ENCODE results near the gene TCEA2. TPM values are rescaled to one million over a fixed set of nuclear protein-coding genes. Genes with fewer than 3 reads are reported as not detected.

Gene TCEA2
- total and polyA plus RNA-seq, 2 of the 13 experiments (the other 11 are each of a cell fraction or from before 2014, with no cell fraction given): 28.1 to 33.7 TPM

GRCh38 chr20:64055893-64056638 lies 6.9 kb upstream of the TCEA2 start (continued):
- TF ChIP-seq, protein P1, sequence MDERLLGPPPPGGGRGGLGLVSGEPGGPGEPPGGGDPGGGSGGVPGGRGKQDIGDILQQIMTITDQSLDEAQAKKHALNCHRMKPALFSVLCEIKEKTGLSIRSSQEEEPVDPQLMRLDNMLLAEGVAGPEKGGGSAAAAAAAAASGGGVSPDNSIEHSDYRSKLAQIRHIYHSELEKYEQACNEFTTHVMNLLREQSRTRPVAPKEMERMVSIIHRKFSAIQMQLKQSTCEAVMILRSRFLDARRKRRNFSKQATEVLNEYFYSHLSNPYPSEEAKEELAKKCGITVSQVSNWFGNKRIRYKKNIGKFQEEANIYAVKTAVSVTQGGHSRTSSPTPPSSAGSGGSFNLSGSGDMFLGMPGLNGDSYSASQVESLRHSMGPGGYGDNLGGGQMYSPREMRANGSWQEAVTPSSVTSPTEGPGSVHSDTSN (CRISPR knock-in tag; IDR thresholded peaks at IDR 0.05): no peak
- TF ChIP-seq MAF1 (CRISPR knock-in tag; IDR thresholded peaks at IDR 0.05; ENCODE audit: borderline replicate concordance) (no peak; the same call in 1 of the 2 replicates), ZNF670 (CRISPR knock-in tag; IDR thresholded peaks at IDR 0.05; ENCODE audit: borderline replicate concordance) (no peak), ZNF382 (CRISPR knock-in tag; IDR thresholded peaks at IDR 0.05; ENCODE audit: borderline replicate concordance) (no peak), RARG (CRISPR knock-in tag; IDR thresholded peaks at IDR 0.05; ENCODE audit: low read depth) (no peak), TCF7L2 (IDR thresholded peaks at IDR 0.05; ENCODE audit: low read depth, low read length) (no peak), AHDC1 (CRISPR knock-in tag; IDR thresholded peaks at IDR 0.05; ENCODE audit: borderline replicate concordance) (no peak), TOE1 (CRISPR knock-in tag; IDR thresholded peaks at IDR 0.05) (0 out of 2 replicates have a peak, but pooled peaks have one; percentile 49), MAFG (CRISPR knock-in tag; IDR thresholded peaks at IDR 0.05) (no peak), ZSCAN30 (CRISPR knock-in tag; IDR thresholded peaks at IDR 0.05) (peak; percentile 47; the same call in 1 of the 2 replicates), ZFP36 (IDR thresholded peaks at IDR 0.05; ENCODE audit: borderline replicate concordance, low read depth, low read length, partially characterized antibody) (no peak)
- TF ChIP-seq, protein P2, sequence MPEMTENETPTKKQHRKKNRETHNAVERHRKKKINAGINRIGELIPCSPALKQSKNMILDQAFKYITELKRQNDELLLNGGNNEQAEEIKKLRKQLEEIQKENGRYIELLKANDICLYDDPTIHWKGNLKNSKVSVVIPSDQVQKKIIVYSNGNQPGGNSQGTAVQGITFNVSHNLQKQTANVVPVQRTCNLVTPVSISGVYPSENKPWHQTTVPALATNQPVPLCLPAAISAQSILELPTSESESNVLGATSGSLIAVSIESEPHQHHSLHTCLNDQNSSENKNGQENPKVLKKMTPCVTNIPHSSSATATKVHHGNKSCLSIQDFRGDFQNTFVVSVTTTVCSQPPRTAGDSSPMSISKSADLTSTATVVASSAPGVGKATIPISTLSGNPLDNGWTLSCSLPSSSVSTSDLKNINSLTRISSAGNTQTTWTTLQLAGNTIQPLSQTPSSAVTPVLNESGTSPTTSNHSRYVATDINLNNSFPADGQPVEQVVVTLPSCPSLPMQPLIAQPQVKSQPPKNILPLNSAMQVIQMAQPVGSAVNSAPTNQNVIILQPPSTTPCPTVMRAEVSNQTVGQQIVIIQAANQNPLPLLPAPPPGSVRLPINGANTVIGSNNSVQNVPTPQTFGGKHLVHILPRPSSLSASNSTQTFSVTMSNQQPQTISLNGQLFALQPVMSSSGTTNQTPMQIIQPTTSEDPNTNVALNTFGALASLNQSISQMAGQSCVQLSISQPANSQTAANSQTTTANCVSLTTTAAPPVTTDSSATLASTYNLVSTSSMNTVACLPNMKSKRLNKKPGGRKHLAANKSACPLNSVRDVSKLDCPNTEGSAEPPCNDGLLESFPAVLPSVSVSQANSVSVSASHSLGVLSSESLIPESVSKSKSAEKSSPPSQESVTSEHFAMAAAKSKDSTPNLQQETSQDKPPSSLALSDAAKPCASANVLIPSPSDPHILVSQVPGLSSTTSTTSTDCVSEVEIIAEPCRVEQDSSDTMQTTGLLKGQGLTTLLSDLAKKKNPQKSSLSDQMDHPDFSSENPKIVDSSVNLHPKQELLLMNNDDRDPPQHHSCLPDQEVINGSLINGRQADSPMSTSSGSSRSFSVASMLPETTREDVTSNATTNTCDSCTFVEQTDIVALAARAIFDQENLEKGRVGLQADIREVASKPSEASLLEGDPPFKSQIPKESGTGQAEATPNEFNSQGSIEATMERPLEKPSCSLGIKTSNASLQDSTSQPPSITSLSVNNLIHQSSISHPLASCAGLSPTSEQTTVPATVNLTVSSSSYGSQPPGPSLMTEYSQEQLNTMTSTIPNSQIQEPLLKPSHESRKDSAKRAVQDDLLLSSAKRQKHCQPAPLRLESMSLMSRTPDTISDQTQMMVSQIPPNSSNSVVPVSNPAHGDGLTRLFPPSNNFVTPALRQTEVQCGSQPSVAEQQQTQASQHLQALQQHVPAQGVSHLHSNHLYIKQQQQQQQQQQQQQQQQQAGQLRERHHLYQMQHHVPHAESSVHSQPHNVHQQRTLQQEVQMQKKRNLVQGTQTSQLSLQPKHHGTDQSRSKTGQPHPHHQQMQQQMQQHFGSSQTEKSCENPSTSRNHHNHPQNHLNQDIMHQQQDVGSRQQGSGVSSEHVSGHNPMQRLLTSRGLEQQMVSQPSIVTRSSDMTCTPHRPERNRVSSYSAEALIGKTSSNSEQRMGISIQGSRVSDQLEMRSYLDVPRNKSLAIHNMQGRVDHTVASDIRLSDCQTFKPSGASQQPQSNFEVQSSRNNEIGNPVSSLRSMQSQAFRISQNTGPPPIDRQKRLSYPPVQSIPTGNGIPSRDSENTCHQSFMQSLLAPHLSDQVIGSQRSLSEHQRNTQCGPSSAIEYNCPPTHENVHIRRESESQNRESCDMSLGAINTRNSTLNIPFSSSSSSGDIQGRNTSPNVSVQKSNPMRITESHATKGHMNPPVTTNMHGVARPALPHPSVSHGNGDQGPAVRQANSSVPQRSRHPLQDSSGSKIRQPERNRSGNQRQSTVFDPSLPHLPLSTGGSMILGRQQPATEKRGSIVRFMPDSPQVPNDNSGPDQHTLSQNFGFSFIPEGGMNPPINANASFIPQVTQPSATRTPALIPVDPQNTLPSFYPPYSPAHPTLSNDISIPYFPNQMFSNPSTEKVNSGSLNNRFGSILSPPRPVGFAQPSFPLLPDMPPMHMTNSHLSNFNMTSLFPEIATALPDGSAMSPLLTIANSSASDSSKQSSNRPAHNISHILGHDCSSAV (CRISPR knock-in tag; IDR thresholded peaks at IDR 0.05; ENCODE audit: borderline replicate concordance): no peak
